NCI-H345 treated with DMSO at 0.1 percent for 48 hours (cell line): Measurements from ENCODE around the gene HM13.
A peak's percentile ranks its signal among the peaks of the same experiment; 100 is the strongest.
"Not testable (repeated sequence)": the region's sequence is repeated elsewhere in the genome, so short reads cannot be mapped to it uniquely, and the experiment has no call there.

Source experiments
- DNase-seq: peaks from one replicate; lab custom pipeline; 2025; ENCODE audit not compliant: unreplicated experiment; lab: John Stamatoyannopoulos, UW

HM13 gene

GRCh38 chr20:31565699-31566318, 51.6 kb downstream of the HM13 start:
- DNase-seq, result no peak

- no peak for DNase-seq
These were observed 52.0 kb downstream of the HM13 start for GRCh38 chr20:31566319-31566657.

GRCh38 chr20:31566658-31567379, 52.6 kb downstream of the HM13 start:
- DNase-seq, result peak; percentile 90

- DNase-seq, result no peak
These were observed 53.1 kb downstream of the HM13 start for GRCh38 chr20:31567380-31567720.

GRCh38 chr20:31568041-31568731, 53.9 kb downstream of the HM13 start:
- DNase-seq, result no peak

- no peak for DNase-seq
These were observed 54.5 kb downstream of the HM13 start for GRCh38 chr20:31568773-31569162.

GRCh38 chr20:31569163-31570020, 55.1 kb downstream of the HM13 start:
- peak; percentile 23 for DNase-seq

- DNase-seq, result no peak
These were observed 55.8 kb downstream of the HM13 start for GRCh38 chr20:31570021-31570463.

- DNase-seq, result no peak
These were observed 56.7 kb downstream of the HM13 start for GRCh38 chr20:31570735-31571617.

GRCh38 chr20:31572042-31572700, 57.9 kb downstream of the HM13 start:
- DNase-seq, result no peak

GRCh38 chr20:31572701-31573554, 58.7 kb downstream of the HM13 start:
- peak; percentile 97 for DNase-seq

GRCh38 chr20:31573555-31574321, 59.5 kb downstream of the HM13 start:
- DNase-seq, result peak; percentile 78

- not testable (repeated sequence) for DNase-seq
These were observed 60.7 kb downstream of the HM13 start for GRCh38 chr20:31574986-31575385.

GRCh38 chr20:31576751-31577150, 62.5 kb downstream of the HM13 start:
- DNase-seq, result no peak

GRCh38 chr20:31577194-31577593, 63.0 kb downstream of the HM13 start:
- DNase-seq, result no peak

- DNase-seq, result no peak
These were observed 64.4 kb downstream of the HM13 start for GRCh38 chr20:31578448-31579138.

- DNase-seq, result no peak
These were observed 65.0 kb downstream of the HM13 start for GRCh38 chr20:31579245-31579644.
